GM19025 (cell line): ENCODE results near the gene MACC1.
"Not testable (repeated sequence)": the region's sequence is repeated elsewhere in the genome, so short reads cannot be mapped to it uniquely, and the experiment has no call there.

Source experiments
- ATAC-seq: cut with Tn5 transposase; IDR thresholded peaks from one replicate; pipeline ENCODE4 v1.9.1; 2021; ENCODE audit warnings: mild to moderate bottlenecking, low read depth, moderate library complexity; ENCODE audit not compliant: unreplicated experiment

The MACC1 gene

DNA sequence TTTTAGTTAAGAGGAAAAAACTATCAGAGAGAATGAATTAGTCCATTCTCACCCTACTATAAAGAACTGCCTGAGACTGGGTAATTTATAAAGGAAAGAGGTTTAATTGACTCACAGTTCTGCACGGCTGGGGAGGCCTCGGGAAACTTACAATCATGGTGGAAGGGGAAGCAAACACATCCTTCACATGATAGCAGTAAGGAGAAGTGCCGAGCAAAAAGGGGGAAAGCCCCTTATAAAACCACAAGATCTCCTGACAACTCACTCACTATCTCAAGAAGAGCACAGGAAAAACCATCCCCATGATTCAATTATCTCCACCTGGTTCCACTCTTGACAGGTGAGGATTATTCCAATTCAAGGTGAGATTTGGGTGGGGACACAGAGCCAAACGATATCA is 29.3 kb downstream of the MACC1 start:
- not testable (repeated sequence) for ATAC-seq

DNA sequence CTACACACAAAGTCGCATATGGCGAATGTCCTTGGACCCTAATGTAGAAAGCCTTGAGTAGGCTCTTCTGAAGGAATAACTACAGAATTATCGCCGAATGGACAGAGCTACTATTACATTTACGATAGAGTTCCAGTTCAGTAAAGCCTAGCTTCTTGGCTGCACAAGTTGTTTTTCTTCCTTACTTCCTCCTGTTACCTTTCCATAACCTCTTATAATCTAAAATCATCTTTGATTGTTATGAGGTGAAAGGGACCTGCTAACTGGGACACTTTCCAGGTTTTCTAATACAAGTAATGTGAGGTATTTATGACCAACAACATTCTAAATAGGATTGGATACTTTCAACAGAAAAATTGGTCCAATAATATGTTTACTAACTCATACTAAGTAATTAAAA is 31.2 kb downstream of the MACC1 start:
- ATAC-seq: no peak

DNA sequence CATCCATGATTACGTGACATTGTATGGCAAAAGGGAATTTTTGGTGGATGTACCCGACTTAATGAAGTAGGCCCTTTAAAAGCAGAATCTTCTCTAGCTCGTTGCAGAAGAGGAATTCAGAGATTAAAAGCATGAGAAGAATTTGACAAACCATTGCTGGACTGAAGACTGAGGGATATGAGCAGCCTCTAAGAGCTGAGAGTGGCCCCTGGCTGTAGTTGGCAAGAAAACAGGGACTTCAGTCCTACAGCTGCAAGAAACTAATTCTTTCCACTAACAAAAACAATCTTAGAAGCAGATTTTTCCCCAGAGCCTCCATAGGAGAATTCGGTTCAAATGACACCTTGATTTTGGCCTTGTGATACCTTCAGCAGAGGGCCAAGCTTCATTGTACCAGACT is 34.1 kb downstream of the MACC1 start:
- no peak for ATAC-seq

DNA sequence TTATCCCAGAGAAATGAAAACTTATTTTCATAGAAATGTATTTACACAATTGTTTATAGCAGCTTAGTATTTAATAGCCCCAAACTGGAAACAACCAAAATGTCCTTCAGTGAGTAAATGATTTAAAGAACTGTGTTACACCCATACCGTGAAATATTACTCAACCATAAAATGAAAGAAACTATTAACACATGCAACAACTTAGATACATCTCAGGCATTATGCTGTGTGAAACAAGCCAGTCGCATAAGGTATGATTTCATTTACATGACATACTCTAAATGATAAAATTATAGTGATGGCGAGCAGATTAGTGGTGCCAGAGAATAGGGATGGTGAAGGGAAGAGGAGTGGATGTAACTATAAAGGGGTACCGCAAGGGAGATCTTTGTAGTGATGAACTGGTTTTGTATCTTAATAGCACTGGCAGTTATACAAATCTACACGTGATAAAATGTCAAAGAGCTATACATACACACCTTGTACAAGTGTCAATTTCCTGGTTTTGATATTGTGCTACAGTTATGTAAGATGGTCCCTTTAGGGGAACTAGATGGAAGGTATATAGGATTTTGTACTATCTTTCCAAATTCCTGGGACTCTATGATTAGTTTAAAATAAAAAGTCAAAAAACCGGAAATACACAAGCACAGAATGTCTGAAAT is 40.5 kb downstream of the MACC1 start:
- no peak for ATAC-seq

DNA sequence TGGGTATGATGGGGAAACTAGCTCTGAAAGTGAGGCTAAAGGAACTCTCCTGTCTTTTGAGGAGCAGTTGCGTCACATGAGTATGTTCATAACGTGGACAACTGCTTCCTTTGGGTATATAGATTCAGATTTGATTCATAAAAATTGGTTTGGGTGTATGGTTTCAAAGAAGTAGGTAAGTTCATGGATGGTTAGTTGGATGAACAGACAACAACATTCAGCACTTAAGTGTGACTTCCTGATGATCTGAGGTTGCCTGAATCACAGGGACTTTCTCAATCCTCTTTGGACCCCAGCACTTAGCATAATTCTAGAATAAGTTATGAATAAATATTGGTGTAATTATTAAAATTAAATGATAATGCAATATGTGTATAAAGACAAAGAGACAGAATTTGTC is 43.4 kb downstream of the MACC1 start:
- no peak for ATAC-seq

DNA sequence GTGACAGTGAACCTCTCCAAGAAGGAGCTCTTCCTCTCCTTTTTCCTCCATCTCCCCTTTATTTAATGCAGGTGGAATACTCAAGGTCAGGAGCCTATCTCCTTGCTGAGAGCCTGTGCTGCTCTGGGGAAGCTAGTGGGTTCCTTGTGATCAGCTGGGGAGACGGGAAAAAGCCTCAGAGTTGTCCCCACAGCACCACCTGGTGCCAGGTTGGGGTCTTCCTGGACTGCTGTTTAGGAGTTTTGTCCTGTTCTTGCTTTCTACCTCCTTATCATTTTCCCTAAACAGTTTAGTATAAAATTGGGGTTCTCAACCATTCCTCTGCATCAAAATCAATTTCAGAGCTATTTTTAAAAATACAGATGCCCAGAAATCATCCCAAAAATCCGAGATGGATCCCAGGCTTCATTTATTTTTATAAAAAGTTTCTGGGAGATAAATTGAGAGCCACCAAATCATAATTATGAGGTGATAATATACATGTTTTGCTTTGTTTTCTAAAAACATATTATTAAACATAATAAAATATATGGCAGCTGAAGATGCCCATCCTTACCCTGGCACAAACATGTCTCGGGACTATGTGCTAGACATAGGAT is 44.3 kb downstream of the MACC1 start:
- no peak for ATAC-seq

DNA sequence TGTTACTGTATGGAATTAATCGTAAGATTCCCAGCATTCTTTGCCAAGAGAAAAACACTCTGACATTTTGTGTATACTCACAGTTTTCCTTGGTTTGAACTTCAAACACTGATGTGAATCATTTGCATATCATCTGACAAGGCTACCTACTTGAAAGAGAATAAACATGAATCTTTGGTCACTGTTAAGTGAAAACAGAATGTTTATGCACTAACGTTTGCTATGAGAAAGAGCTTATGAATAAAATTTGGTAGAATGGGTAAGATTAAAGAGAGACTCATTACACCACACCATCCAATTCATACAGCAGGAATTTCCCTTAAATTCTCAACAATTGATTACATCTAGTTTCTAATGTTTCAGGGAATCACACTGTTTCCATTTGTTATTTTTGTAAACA is 46.6 kb downstream of the MACC1 start:
- ATAC-seq: no peak

DNA sequence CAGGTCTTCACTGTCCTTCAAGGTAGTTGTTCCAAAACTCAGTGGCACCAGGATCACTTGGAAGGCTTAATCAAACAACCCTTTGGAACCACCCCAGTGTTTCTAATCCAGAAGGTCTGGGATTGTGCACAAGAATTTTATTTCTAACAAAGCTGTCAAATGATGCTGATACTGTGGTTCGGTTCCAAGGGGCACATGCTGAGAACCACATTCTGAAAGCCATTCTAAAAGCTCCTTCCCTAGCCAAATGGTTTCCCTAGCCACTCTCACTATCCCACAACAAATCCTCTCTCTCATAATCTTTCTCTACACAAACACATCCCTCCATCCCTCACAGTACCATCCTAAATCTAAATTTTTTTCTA is 52.1 kb downstream of the MACC1 start:
- no peak for ATAC-seq

DNA sequence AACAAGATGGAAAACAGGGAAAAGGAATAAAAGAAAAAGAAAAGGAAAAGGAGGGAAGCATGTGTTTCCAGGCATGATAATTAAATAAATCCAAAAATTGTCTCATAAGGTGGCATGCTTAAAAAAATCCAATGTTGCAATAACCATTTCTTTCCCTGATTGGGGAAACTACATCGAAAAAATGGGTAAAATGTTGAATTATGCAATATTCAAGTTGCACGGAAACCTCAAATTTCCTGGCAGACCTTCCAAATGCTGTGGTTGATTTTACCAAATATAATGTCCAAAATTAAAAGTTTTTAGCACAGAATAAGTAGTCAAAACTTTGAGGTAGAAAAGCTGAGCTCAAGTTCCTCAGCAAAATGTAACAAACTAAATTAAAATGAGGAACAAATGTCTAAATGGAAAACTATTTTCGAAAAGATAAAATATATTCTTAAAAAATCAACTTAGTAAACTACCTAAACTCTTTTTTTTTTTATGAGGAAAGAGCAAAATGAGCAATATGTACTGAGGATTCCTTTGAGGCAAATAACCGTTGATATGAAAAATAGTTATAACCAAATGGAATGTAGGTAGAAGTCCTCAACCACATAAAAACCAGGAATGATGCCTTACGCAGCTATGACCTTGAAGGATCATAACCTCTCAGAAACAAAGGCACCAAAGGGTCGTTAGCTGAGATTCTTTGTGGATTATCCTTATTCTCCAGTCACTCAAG is 52.6 kb downstream of the MACC1 start:
- ATAC-seq: no peak

DNA sequence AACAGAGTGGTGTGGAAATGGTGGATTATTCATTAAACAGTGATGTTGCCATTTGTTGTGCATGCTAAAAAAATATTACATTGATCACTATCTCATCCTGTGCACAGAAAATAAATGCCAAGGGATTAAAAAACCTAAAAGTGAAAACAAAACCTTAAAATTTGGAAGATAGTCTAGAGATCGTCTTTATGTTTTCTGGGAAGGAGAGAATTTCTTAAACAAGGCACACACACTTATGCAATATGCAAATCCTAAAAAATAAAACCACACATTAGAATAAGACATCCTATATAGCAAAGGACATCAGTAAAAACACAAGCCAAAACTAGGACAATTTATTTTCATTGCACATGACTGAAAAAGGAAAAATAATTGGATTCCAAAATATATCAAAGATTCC is 54.5 kb downstream of the MACC1 start:
- no peak for ATAC-seq

DNA sequence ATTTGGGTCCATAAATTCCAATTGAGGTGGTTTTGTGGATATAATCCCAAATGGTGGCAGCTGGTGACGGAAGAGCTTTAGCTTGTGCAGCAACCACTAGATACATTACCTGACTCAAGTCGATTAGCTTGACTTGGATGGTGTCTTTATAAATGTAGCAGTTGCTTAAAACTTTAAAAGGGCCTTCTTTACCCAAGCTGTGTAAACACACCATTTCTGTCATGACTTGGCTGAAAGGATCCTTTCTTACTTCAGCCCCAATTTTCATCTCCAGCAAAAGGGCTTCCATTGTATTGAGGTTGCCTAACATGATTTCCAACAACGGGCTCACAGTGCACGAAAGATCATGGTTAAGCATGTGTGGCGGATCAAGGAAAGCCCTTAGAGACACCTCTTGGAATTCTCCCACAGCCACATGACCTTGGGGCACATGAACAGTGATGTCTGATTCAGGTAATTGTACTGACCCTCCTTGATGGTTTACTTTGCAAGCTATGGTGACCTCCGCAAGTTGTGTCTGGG is 57.9 kb downstream of the MACC1 start:
- no peak for ATAC-seq

DNA sequence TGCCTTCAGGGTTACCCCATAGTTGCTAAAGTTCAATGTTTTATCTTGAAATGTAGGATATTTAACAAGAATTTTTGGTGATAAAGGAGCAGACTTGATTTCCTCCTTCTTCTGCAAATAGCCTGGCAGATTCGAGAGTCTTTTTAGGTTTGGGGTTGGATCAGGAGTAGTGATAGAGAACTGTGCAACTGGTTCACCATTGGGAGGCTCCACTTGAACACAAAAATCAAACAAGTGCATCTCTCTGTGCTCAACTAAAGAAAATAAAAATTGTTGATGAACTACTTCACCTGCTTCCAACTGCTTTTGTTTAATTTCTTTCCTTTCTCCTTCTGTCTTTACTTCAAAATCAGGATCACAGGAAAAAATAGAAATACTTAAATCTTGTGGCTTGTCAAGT is 58.5 kb downstream of the MACC1 start:
- ATAC-seq: no peak

DNA sequence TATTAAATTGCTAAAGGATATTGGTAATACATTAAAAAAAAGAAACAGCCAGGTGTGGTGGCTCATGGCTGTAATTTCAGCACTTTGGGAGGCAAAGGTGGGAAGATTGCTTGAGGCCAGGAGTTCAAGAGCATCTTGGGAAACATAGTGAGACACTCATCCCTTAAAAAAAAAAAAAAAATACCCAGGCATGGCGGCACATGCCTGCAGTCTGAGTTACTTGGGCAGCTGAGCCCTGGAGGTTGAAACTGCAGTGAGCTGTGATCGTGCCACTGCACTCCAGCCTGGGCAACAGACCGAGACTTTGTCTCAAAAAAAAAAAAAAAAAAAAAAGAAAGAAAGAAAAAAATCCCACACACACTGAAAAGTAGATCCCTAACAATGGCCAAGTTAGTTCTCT is 59.7 kb downstream of the MACC1 start:
- no peak for ATAC-seq

DNA sequence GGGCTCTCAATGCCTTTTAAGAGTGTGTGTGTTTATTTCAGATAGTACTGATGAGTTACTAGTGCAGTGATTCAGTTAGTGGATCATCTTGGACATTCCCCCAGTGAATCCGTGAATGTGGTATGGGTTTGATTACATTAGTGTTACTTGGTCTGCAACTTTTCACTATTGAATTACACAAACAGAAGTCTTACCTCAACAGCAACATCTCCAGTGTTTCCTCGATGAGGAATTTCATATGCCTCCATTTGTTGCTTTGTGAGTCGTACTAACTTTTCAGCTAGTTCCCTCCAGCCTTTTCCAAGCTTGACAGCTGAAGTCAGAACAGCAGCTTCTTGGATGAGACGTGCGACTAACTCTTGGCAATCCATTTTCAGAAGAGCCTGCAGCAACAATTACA is 63.2 kb downstream of the MACC1 start:
- ATAC-seq: no peak

DNA sequence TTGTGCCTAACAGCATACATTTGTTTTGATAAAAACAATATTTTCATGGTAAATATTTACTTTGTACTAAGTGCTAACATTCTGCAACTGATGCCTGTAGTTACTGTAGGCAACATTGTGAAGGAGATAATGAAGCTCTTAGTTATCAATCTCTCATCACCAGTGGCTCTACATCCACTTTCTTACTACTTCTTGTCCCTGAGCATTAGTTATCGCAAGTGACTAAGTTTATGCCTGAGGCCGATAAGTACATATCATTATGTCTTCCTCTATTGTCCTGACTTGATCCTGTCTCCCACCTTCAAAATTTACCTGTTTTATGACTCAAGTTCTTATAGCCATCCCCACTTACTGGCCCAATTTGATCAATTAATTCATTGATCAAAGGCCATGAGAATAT is 63.6 kb downstream of the MACC1 start:
- ATAC-seq: no peak

DNA sequence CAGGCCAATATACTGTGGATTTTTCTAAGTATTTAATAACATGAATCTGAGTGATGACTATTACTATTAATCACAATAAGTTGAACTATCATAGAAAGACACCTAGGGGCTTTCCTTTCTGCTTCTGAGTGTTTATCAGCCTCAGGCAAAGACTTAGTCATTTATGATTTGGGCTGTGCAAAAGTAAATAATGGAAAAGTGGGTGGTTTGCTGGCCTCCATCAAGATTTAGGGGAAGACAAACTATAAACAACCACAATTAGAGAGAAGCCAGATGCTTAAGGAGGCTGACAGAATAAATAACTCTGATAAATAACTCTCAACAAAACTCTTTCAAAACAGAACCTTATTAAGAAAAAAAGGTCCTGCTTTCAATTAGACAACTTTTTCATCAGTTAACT is 64.7 kb downstream of the MACC1 start:
- no peak for ATAC-seq

DNA sequence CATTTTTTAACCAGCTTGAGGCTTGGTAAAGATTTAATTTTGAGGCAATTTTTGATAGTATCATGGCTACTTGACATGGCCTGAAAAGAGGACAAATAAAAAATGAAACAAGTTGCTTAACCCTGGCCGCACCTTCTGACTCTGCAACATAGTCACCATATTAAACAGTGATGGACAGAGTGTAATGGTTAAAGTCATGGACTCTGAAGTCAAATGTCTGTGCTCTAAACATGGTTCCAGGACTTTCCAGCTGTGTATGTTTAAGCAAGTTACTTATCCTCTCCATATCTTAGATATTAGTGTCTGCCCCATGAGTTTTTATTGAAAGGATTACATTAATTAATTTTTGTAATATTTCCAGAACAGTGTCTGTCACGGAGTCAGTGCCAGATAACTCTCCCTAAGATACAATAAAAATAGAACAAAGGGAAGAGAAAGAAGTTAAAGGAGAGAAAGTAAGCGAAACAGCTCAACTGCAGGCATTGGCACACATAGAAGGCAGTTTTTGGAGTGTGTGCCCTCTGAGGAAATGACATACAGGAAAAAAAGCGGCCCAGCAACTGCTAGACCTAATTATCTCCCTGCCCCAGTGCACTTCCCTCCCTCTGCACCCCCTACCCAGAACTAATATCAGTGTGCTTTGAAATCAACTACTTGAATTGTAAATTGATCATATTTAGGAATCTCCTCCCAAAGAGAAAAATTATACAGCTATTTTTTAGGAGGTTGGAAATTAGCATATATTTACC is 65.3 kb downstream of the MACC1 start:
- no peak for ATAC-seq

DNA sequence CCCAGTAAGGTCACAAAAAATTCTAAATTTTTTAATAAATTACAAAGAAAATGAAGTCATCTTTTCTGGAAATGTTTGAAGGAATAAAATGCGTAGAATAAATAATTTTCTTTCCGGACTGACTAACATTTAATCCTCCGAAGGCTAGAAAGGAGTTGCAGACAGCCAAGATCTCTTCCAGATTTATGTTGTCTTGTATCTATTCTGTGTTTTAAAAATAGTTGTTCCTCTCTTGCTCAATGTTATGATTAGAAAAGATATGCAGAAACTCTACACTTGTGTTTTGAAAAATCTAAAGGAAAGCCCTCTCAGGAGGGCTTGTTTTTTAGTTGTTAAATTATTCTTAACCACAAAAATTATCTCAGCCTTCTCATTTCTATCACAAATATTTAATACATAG is 70.7 kb downstream of the MACC1 start:
- ATAC-seq: no peak

DNA sequence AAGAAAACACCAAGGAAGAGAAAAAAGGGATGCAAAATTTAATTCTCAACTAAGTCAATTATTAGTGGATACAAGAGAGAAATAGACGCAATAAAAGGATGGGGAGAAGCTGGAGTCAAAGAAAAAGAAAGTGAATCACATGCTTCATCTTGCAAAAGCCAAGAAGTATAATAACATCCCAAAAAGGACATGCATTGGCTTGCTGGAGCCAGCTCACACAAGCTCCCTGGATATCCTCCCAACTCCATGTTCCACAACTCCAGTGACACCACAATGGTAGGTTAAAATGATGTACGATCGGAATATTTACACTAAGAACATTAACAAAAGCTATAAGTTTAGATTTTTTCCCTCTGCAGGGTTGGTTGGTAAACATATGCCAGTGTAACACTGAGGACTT is 72.4 kb downstream of the MACC1 start:
- ATAC-seq: no peak

DNA sequence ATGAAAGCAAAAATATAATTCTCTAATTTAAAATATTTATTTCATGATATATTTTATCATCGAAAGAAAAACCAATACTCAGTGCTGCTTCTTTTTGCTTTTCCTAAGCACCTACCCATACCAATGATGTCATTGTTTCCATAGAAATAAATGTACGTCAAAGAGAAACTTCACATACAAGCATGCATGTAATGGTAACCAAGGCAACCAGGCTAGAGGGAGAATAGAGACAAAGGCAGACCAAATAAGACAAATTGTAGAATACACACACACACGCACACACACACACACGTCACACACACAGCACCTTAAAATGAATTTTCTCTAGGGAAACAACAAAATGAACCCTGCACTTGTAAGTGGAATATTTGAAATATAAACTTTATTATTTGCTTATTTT is 75.5 kb downstream of the MACC1 start:
- no peak for ATAC-seq

DNA sequence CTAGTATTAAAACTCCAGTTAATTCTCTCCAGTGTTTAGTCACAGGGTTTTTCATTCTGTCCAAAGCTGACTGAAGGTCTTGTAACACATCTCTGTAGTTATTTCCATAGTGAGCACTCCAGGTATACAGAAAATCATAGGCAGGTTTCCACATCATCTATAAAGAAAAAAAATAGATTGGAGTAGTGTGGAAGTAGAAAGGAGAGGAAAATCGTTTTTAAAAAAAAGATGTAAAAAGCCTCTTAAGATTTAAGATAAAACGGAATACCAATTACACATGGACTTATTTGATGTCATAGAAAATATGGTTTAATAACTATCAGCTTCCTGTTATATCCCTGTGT is 76.2 kb downstream of the MACC1 start:
- no peak for ATAC-seq
